Hippocampal formation (tissue), 2 donors: ENCODE results near the gene WIPF3.

ENCODE experiments used
- DNase-seq, 2 donors: peaks; one replicate each; lab custom pipeline; 2025; lab: John Stamatoyannopoulos, UW

The WIPF3 gene

GRCh38 chr7:29809533-29810155 lies 3.3 kb downstream of the WIPF3 start:
- DNase-seq: no peak

GRCh38 chr7:29810297-29810696 lies 4.0 kb downstream of the WIPF3 start:
- DNase-seq: no peak

GRCh38 chr7:29810813-29811482 lies 4.6 kb downstream of the WIPF3 start:
- DNase-seq: no peak

- no peak for DNase-seq
These were observed 5.3 kb downstream of the WIPF3 start for GRCh38 chr7:29811586-29811985.

- DNase-seq: no peak
These were observed 6.0 kb downstream of the WIPF3 start for GRCh38 chr7:29812185-29812876.

- no peak for DNase-seq
These were observed 9.1 kb downstream of the WIPF3 start for GRCh38 chr7:29815181-29816105.

- DNase-seq: no peak
These were observed 12.0 kb downstream of the WIPF3 start for GRCh38 chr7:29818308-29818707.

GRCh38 chr7:29825775-29826529 lies 19.6 kb downstream of the WIPF3 start:
- no peak for DNase-seq

GRCh38 chr7:29826530-29826822 lies 20.2 kb downstream of the WIPF3 start:
- DNase-seq: no peak

- DNase-seq: no peak
These were observed 20.6 kb downstream of the WIPF3 start for GRCh38 chr7:29826904-29827303.

- DNase-seq: no peak
These were observed 25.4 kb downstream of the WIPF3 start for GRCh38 chr7:29831705-29832104.

GRCh38 chr7:29833929-29834328 lies 27.6 kb downstream of the WIPF3 start:
- DNase-seq: no peak

- no peak for DNase-seq
These were observed 29.4 kb downstream of the WIPF3 start for GRCh38 chr7:29835718-29836117.

GRCh38 chr7:29839302-29839701 lies 33.0 kb downstream of the WIPF3 start:
- no peak for DNase-seq

GRCh38 chr7:29839921-29840320 lies 33.6 kb downstream of the WIPF3 start:
- DNase-seq: no peak

GRCh38 chr7:29840701-29841100 lies 34.4 kb downstream of the WIPF3 start:
- no peak for DNase-seq

- no peak for DNase-seq
These were observed 35.8 kb downstream of the WIPF3 start for GRCh38 chr7:29841926-29842701.

- no peak for DNase-seq
These were observed 36.8 kb downstream of the WIPF3 start for GRCh38 chr7:29843093-29843492.

GRCh38 chr7:29843726-29844125 lies 37.4 kb downstream of the WIPF3 start:
- DNase-seq: no peak

- no peak for DNase-seq
These were observed 38.3 kb downstream of the WIPF3 start for GRCh38 chr7:29844559-29844958.

- no peak for DNase-seq
These were observed 41.2 kb downstream of the WIPF3 start for GRCh38 chr7:29847496-29847895.
